Inferior parietal cortex (tissue), 1 donor: Measurements from ENCODE around the gene UBE2M.
"Not testable (repeated sequence)": the region's sequence is repeated elsewhere in the genome, so short reads cannot be mapped to it uniquely, and the experiment has no call there.

ENCODE experiments used
- DNase-seq: peaks from one replicate; pipeline ENCODE4 v3.0.0-alpha.2; 2016; ENCODE audit errors: extremely low spot score

The UBE2M gene

GRCh38 chr19:58542641-58543372, 15.6 kb downstream of the UBE2M start:
- not testable (repeated sequence) for DNase-seq

- DNase-seq, result not testable (repeated sequence)
Observed at GRCh38 chr19:58539169-58539559, 19.2 kb downstream of the UBE2M start.

GRCh38 chr19:58538257-58539168, 19.9 kb downstream of the UBE2M start:
- no peak for DNase-seq

GRCh38 chr19:58536852-58537798, 21.3 kb downstream of the UBE2M start:
- DNase-seq, result no peak

GRCh38 chr19:58535857-58536256, 22.6 kb downstream of the UBE2M start:
- no peak for DNase-seq

- DNase-seq, result no peak
Observed at GRCh38 chr19:58531034-58531840, 27.2 kb downstream of the UBE2M start.

GRCh38 chr19:58529405-58529804, 29.0 kb downstream of the UBE2M start:
- DNase-seq, result no peak

GRCh38 chr19:58522709-58523108, 35.7 kb downstream of the UBE2M start:
- DNase-seq, result no peak

- no peak for DNase-seq
Observed at GRCh38 chr19:58521651-58522050, 36.8 kb downstream of the UBE2M start.

GRCh38 chr19:58520257-58520599, 38.2 kb downstream of the UBE2M start:
- DNase-seq, result no peak

- peak; percentile 94 for DNase-seq
Observed at GRCh38 chr19:58519355-58520256, 38.8 kb downstream of the UBE2M start, which contains the start of gene ZBTB45. Gene ZBTB45 (minus strand): TSS chr19:58519810. CDS start chr19:58517673, 2,137 bp downstream.

GRCh38 chr19:58519087-58519354, 39.4 kb downstream of the UBE2M start:
- peak; percentile 45 for DNase-seq

- DNase-seq, result no peak
Observed at GRCh38 chr19:58518256-58519086, 39.9 kb downstream of the UBE2M start.

- no peak for DNase-seq
Observed at GRCh38 chr19:58516964-58517833, 41.2 kb downstream of the UBE2M start.

- no peak for DNase-seq
Observed at GRCh38 chr19:58516246-58516836, 42.1 kb downstream of the UBE2M start.

- DNase-seq, result no peak
Observed at GRCh38 chr19:58515259-58515658, 43.2 kb downstream of the UBE2M start.

- DNase-seq, result no peak
Observed at GRCh38 chr19:58514564-58515022, 43.8 kb downstream of the UBE2M start.
